ENCODE results near the gene TTPAL. TPM values are rescaled to one million over a fixed set of nuclear protein-coding genes. Genes with fewer than 3 reads are reported as not detected.

TTPAL gene
- total and polyA plus RNA-seq, 3 donors from 2014 or later, result 9.8 to 13.1 (median 12.0) TPM

DNA sequence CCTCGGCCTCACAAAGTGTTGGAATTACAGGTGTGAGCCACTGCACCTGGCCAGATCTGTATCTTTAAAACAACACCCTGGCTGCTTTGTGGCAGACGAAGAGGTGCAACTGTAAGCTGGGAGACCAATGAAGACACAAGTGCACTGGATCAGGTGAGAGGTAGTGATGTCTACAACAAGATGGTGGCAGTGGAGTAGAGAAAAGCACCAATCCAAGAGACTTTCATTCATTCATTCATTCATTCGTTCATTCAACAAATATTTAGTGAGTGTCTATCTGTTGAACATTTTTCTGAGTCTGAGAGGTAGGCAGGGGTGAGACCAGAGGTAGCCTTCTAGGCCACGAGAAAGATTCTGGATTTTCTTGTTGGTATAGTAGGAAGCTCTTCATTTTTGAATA is 36.9 kb upstream of the TTPAL start:
- H3K36me3 ChIP-seq (ENCODE audit: low read depth, missing control alignments), result no peaks in the 10 kb centered on the region
- TF ChIP-seq POLR2A (IDR thresholded peaks at IDR 0.05), result no peak
- TF ChIP-seq, protein P1, sequence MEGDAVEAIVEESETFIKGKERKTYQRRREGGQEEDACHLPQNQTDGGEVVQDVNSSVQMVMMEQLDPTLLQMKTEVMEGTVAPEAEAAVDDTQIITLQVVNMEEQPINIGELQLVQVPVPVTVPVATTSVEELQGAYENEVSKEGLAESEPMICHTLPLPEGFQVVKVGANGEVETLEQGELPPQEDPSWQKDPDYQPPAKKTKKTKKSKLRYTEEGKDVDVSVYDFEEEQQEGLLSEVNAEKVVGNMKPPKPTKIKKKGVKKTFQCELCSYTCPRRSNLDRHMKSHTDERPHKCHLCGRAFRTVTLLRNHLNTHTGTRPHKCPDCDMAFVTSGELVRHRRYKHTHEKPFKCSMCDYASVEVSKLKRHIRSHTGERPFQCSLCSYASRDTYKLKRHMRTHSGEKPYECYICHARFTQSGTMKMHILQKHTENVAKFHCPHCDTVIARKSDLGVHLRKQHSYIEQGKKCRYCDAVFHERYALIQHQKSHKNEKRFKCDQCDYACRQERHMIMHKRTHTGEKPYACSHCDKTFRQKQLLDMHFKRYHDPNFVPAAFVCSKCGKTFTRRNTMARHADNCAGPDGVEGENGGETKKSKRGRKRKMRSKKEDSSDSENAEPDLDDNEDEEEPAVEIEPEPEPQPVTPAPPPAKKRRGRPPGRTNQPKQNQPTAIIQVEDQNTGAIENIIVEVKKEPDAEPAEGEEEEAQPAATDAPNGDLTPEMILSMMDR (IDR thresholded peaks at IDR 0.05), result no peak

DNA sequence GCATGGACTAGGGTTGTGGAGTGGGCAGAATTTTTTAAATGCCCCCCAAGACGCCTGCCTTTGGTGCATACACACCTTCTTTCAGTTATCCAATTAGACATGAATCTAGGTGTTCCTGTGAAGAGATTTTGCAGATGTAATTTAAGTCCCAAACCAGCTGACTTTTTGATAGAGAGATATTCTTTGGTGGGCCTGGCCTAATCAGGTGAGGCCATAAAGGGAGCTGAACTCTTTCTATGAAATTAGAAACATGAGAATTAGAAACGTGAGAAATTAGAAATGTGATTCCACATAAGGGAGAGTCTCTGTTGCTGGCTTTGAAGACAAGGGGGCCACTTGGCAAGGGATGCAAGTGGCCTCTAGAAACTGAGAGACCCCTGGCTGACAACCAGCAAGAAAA is 36.4 kb upstream of the TTPAL start:
- Histone ChIP-seq H3K4me3 (no peak overlapping the region), H3K27ac (no peak overlapping the region), H3K27me3 (no peaks in the 10 kb centered on the region), H3K4me1 (no peaks in the 10 kb centered on the region), H3K36me3 (ENCODE audit: low read depth, missing control alignments) (no peaks in the 10 kb centered on the region), H3K9me3 (no peaks in the 10 kb centered on the region)
- DNase-seq, result no peak
- WGBS, 2 donors, result 71 to 77% methylated on average over 2 of the region's 2 CpGs
- intact Hi-C loops (cut with DNase I; ENCODE audit: low total_unique reads), result no loop called here
- TF ChIP-seq POLR2A (IDR thresholded peaks at IDR 0.05), result no peak
- TF ChIP-seq, protein P1 (IDR thresholded peaks at IDR 0.05), result no peak

More for the DNA sequence above, 36.9 kb upstream of the TTPAL start:
- DNase-seq, result no peak
- Histone ChIP-seq H3K27me3 (no peaks in the 10 kb centered on the region), H3K9me3 (no peaks in the 10 kb centered on the region), H3K4me3 (no peak overlapping the region), H3K4me1 (no peaks in the 10 kb centered on the region), H3K27ac (no peak overlapping the region)
- WGBS, 2 donors, result 85 to 89% methylated on average over 4 of the region's 4 CpGs
- intact Hi-C loops (cut with DNase I; ENCODE audit: low total_unique reads), result no loop called here

DNA sequence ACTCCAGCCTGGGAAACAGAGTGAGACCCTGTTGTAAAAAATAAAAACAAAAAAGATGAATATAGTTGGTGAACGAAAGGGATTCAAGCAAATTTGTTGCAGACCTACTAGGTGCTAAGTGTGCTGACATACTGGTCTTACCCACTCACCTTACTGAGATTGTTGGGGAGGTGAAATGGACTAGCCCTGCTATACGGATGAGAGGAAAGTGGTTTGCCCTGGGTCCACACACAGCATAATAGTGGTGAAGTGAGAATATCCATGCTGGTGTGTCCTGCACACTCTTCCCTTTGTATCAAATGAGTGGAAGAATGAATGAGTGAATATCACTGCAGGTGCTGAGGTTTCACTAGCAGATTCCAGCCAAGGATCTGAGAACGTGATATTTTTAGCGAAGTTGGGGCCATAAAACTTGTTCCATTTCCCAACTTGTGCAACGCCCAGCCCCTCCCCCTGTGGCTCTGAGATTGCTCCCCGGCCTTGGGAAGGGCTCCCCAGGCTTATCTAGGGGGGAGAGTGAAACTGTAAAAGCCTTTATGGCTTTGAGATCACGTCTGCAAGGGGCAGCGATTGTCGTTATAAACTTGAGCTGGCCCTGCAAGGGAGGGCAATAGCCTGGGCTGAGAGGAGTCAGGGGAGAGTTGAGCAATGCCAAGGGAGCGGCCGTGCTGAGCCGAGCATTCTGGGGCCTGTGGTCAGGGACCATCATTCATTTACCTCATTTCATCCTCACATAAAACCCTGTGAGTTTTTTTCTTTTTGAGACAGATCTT is 33.2 kb upstream of the TTPAL start:
- WGBS, 2 donors, result 38 to 39% methylated on average over 9 to 12 of the region's 12 CpGs
- H3K4me3 ChIP-seq, result no peak overlapping the region
- H3K27me3 ChIP-seq, result no peaks in the 10 kb centered on the region
- H3K4me1 ChIP-seq, result no peaks in the 10 kb centered on the region
- no peak overlapping the region for H3K27ac ChIP-seq
- intact Hi-C loops (cut with DNase I; ENCODE audit: low total_unique reads), result no loop called here
- DNase-seq, result peak; percentile 31
- H3K9me3 ChIP-seq, result no peaks in the 10 kb centered on the region
- H3K36me3 ChIP-seq (ENCODE audit: low read depth, missing control alignments), result no peaks in the 10 kb centered on the region
- no peak for TF ChIP-seq POLR2A (IDR thresholded peaks at IDR 0.05)
- TF ChIP-seq, protein P1 (IDR thresholded peaks at IDR 0.05), result no peak

DNA sequence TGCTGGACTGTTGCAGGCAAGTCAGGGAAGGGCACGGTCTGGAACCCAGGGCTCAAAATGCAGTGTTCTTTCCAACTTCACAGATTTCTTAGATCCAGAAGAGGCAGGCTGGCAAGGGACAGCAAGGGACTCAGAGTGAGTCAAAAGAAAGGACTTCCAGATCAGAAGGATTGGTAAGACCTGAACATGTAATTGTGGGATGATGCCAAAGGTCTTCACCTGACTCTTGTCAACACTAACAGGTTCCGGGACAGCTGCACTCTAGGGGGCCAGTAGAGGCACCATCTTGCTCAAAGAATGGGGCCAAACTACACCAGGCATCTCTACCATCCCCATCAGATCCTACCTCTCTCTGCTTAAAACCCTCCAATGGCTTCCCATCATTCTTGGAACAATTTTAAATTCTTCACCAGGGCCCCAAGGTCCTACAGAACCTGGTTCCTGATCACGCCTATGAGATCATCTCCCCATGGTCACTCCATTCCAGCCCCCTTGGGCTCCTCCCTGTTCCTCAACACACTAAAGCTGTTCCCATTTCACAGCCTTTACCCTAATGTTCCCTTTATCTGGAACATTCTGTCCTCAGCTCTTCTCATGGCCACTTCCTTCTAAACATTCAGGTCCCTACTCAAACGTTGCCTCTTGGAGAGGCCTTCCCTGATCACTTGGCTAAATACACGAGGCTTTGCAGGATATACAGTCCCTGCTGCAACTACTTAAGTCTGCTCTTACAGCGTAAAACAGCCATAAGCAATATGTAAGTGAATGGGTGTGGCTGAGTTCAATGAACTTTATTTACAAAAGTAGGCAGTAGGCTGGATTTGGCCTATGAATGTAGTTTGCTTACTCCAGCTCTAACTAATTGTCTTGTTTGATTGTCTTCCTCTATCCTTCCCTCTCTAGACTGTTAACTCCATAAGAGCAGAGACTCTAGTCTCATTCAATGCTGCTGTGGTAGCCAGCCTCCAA is 29.6 kb upstream of the TTPAL start:
- 70 to 78% methylated on average over 6 of the region's 6 CpGs for WGBS, 2 donors

More for the DNA sequence above, 29.6 kb upstream of the TTPAL start:
- intact Hi-C loops (cut with DNase I; ENCODE audit: low total_unique reads), result no loop called here
- no peak for TF ChIP-seq POLR2A (IDR thresholded peaks at IDR 0.05)
- TF ChIP-seq, protein P1 (IDR thresholded peaks at IDR 0.05), result no peak
- no peak for DNase-seq
- no peak overlapping the region for H3K27ac ChIP-seq
- no peaks in the 10 kb centered on the region for H3K36me3 ChIP-seq (ENCODE audit: low read depth, missing control alignments)
- no peaks in the 10 kb centered on the region for H3K27me3 ChIP-seq
- no peaks in the 10 kb centered on the region for H3K4me1 ChIP-seq
- no peaks in the 10 kb centered on the region for H3K9me3 ChIP-seq
- H3K4me3 ChIP-seq, result no peak overlapping the region

All from testis (tissue), 3 donors.